ENCODE data around the gene BICRA. TPM values are rescaled to one million over a fixed set of nuclear protein-coding genes. Genes with fewer than 3 reads are reported as not detected.

Gene BICRA
- total and polyA plus RNA-seq, 3 donors from 2014 or later: 9.2 to 19.2 (median 13.5) TPM

GRCh38 chr19:47619763-47620162 lies 10.8 kb downstream of the BICRA start:
- DNase-seq: no peak
- Histone ChIP-seq H3K27ac (no peak overlapping the region), H3K4me3 (no peak overlapping the region), H3K4me1 (peaks cover 10% of the 10 kb centered on the region), H3K36me3 (ENCODE audit: low read depth, missing control alignments) (no peaks in the 10 kb centered on the region), H3K27me3 (no peaks in the 10 kb centered on the region), H3K9me3 (no peaks in the 10 kb centered on the region)
- intact Hi-C loops (cut with DNase I; ENCODE audit: low total_unique reads): no loop called here
- TF ChIP-seq POLR2A (IDR thresholded peaks at IDR 0.05): no peak
- no peak for TF ChIP-seq CTCF (IDR thresholded peaks at IDR 0.05)
- WGBS, 2 donors: 77 to 78% methylated on average over 6 of the region's 6 CpGs

GRCh38 chr19:47623151-47623920 lies 14.4 kb downstream of the BICRA start:
- H3K4me1 ChIP-seq: peaks cover 20% of the 10 kb centered on the region
- TF ChIP-seq CTCF (IDR thresholded peaks at IDR 0.05) (no peak), POLR2A (IDR thresholded peaks at IDR 0.05) (no peak)
- intact Hi-C loops (cut with DNase I; ENCODE audit: low total_unique reads): no loop called here
- WGBS, 2 donors: 74 to 80% methylated on average over 9 to 12 of the region's 12 CpGs
- no peak overlapping the region for H3K4me3 ChIP-seq
- peak overlapping the region in 1 of 2 donors; percentile 45 for H3K27ac ChIP-seq
- H3K27me3 ChIP-seq: no peaks in the 10 kb centered on the region
- H3K36me3 ChIP-seq (ENCODE audit: low read depth, missing control alignments): no peaks in the 10 kb centered on the region
- H3K9me3 ChIP-seq: no peaks in the 10 kb centered on the region
- DNase-seq: no peak

- H3K36me3 ChIP-seq (ENCODE audit: low read depth, missing control alignments): no peaks in the 10 kb centered on the region
- H3K9me3 ChIP-seq: no peaks in the 10 kb centered on the region
- WGBS, 2 donors: 40 to 63% methylated on average over 18 of the region's 18 CpGs
- intact Hi-C loops (cut with DNase I; ENCODE audit: low total_unique reads): no loop called here
- no peaks in the 10 kb centered on the region for H3K27me3 ChIP-seq
- H3K4me3 ChIP-seq: no peak overlapping the region
- peaks cover 20% of the 10 kb centered on the region for H3K4me1 ChIP-seq
- DNase-seq: no peak
- peak overlapping the region in 1 of 2 donors; percentile 45 for H3K27ac ChIP-seq
- TF ChIP-seq POLR2A (IDR thresholded peaks at IDR 0.05): no peak
- no peak for TF ChIP-seq CTCF (IDR thresholded peaks at IDR 0.05)
These were observed 15.0 kb downstream of the BICRA start for GRCh38 chr19:47623921-47624391.

- Histone ChIP-seq H3K4me1 (peaks cover 20% of the 10 kb centered on the region), H3K36me3 (ENCODE audit: low read depth, missing control alignments) (no peaks in the 10 kb centered on the region), H3K27ac (peak overlapping the region in 1 of 2 donors; percentile 25), H3K27me3 (no peaks in the 10 kb centered on the region), H3K4me3 (no peak overlapping the region), H3K9me3 (no peaks in the 10 kb centered on the region)
- intact Hi-C loops (cut with DNase I; ENCODE audit: low total_unique reads): no loop called here
- 64 to 76% methylated on average over 7 of the region's 7 CpGs for WGBS, 2 donors
- TF ChIP-seq CTCF (IDR thresholded peaks at IDR 0.05): no peak
- no peak for TF ChIP-seq POLR2A (IDR thresholded peaks at IDR 0.05)
- no peak for DNase-seq
These were observed 16.7 kb downstream of the BICRA start for GRCh38 chr19:47625650-47626049.

GRCh38 chr19:47626238-47626637 lies 17.3 kb downstream of the BICRA start:
- Histone ChIP-seq H3K27me3 (no peaks in the 10 kb centered on the region), H3K9me3 (no peaks in the 10 kb centered on the region), H3K36me3 (ENCODE audit: low read depth, missing control alignments) (no peaks in the 10 kb centered on the region), H3K27ac (peak overlapping the region in 1 of 2 donors; percentile 25), H3K4me1 (peaks cover 20% of the 10 kb centered on the region), H3K4me3 (no peak overlapping the region)
- DNase-seq: no peak
- intact Hi-C loops (cut with DNase I; ENCODE audit: low total_unique reads): no loop called here
- TF ChIP-seq POLR2A (IDR thresholded peaks at IDR 0.05): no peak
- no peak for TF ChIP-seq CTCF (IDR thresholded peaks at IDR 0.05)
- 55 to 59% methylated on average over 7 to 8 of the region's 8 CpGs for WGBS, 2 donors

Data from testis (tissue), 3 donors.